DND-41 (cell line): ENCODE data around the gene PLCL1.
A peak's percentile ranks its signal among the peaks of the same experiment; 100 is the strongest.

Experiments used
- ATAC-seq: fragments of 200-7000 bp; cut with Tn5 transposase; 3 replicates; pipeline ENCODE4 v1.9.1; 2021; ENCODE audit warnings: low read depth; ENCODE audit not compliant: insufficient read depth
- DNase-seq: peaks from one replicate; pipeline ENCODE4 v3.0.0-alpha.2; 2020
- H2AFZ ChIP-seq: 2 replicates; pipeline ENCODE4 v1.6.0; 2012; ENCODE audit warnings: low read depth, low read length
- H3K27ac ChIP-seq: 2 replicates; pipeline ENCODE4 v1.5.1; 2012; ENCODE audit warnings: low read length, inconsistent platforms
- H3K27me3 ChIP-seq: fragments of 200-600 bp; sonication (generic); 2 replicates; pipeline ENCODE4 v1.6.0; 2012; ENCODE audit warnings: low read length, mild to moderate bottlenecking, inconsistent platforms; ENCODE audit not compliant: insufficient read depth, poor library complexity
- H3K36me3 ChIP-seq: 2 replicates; pipeline ENCODE4 v1.5.1; 2012; ENCODE audit warnings: low read length, inconsistent platforms; ENCODE audit not compliant: insufficient read depth
- H3K4me1 ChIP-seq: 2 replicates; pipeline ENCODE4 v1.5.1; 2012; ENCODE audit warnings: mild to moderate bottlenecking, low read length; ENCODE audit not compliant: insufficient read depth
- H3K4me2 ChIP-seq: 2 replicates; pipeline ENCODE4 v1.6.0; 2012; ENCODE audit warnings: mild to moderate bottlenecking, moderate library complexity, low read length, inconsistent platforms; ENCODE audit not compliant: insufficient read depth
- H3K4me3 ChIP-seq, 2 experiments: fragments of 200-600 bp in 1 of 2; shearing (Covaris generic) in 1 of 2; 2 replicates each; pipeline ENCODE4 v1.5.1; 2012 to 2016; ENCODE audit warnings: inconsistent platforms in 2 of 2, low read length in 2 of 2, mild to moderate bottlenecking in 2 of 2, low read depth in 1 of 2, moderate library complexity in 1 of 2
- H3K79me2 ChIP-seq: 2 replicates; pipeline ENCODE4 v1.6.0; 2012; ENCODE audit warnings: low read length, inconsistent platforms; ENCODE audit not compliant: insufficient read depth
- H3K9ac ChIP-seq: 2 replicates; pipeline ENCODE4 v1.6.0; 2012; ENCODE audit warnings: low read depth, mild to moderate bottlenecking, inconsistent platforms, low read length, moderate library complexity
- H3K9me3 ChIP-seq: 2 replicates; pipeline ENCODE4 v1.5.1; 2012; ENCODE audit warnings: low read length, moderate library complexity, mild to moderate bottlenecking, inconsistent platforms; ENCODE audit not compliant: insufficient read depth, severe bottlenecking
- H4K20me1 ChIP-seq: 2 replicates; pipeline ENCODE4 v1.6.0; 2012; ENCODE audit warnings: low read length; ENCODE audit not compliant: insufficient read depth
- CTCF ChIP-seq: IDR thresholded peaks from 2 replicates; pipeline ENCODE4 v1.5.1; 2012; ENCODE audit warnings: borderline replicate concordance, low read length, moderate library complexity, mild to moderate bottlenecking; ENCODE audit not compliant: poor library complexity, severe bottlenecking; ENCODE audit errors: extremely low read depth
- EZH2 ChIP-seq: IDR thresholded peaks from 3 replicates; pipeline ENCODE4 v1.6.1; 2012; ENCODE audit warnings: borderline replicate concordance, low read depth, mild to moderate bottlenecking, moderate library complexity, low read length, inconsistent platforms; ENCODE audit not compliant: severe bottlenecking

Gene PLCL1

GRCh38 chr2:197919487-197919886 is 115.1 kb downstream of the PLCL1 start:
- Histone ChIP-seq H2AFZ (no peak overlapping the region), H3K36me3 (no peaks in the 10 kb centered on the region), H3K4me1 (no peaks in the 10 kb centered on the region), H3K27ac (no peak overlapping the region), H3K79me2 (no peaks in the 10 kb centered on the region), H3K4me2 (no peak overlapping the region), H3K9me3 (no peaks in the 10 kb centered on the region), H3K27me3 (no peaks in the 10 kb centered on the region), H4K20me1 (no peaks in the 10 kb centered on the region), H3K4me3 (no peak overlapping the region), H3K9ac (no peak overlapping the region)
- DNase-seq (no peak), ATAC-seq (0 out of 3 replicates have a peak, but pooled peaks have one; percentile 52)
- TF ChIP-seq CTCF (no peak), EZH2 (no peak)

- TF ChIP-seq CTCF, result no peak
- no peak for TF ChIP-seq EZH2
- Histone ChIP-seq H3K4me2 (no peak overlapping the region), H3K4me3 (no peak overlapping the region), H2AFZ (no peak overlapping the region), H3K36me3 (no peaks in the 10 kb centered on the region), H3K9me3 (no peaks in the 10 kb centered on the region), H3K27me3 (no peaks in the 10 kb centered on the region), H3K9ac (no peak overlapping the region), H4K20me1 (no peaks in the 10 kb centered on the region), H3K79me2 (no peaks in the 10 kb centered on the region), H3K4me1 (no peaks in the 10 kb centered on the region), H3K27ac (no peak overlapping the region)
- ATAC-seq, result no peak
- DNase-seq, result no peak
These were observed 115.7 kb downstream of the PLCL1 start for GRCh38 chr2:197920088-197920487.

GRCh38 chr2:197920592-197921201 is 116.3 kb downstream of the PLCL1 start:
- DNase-seq, result no peak
- Histone ChIP-seq H3K79me2 (no peaks in the 10 kb centered on the region), H3K9me3 (no peaks in the 10 kb centered on the region), H3K27me3 (no peaks in the 10 kb centered on the region), H3K9ac (no peak overlapping the region), H4K20me1 (no peaks in the 10 kb centered on the region), H2AFZ (no peak overlapping the region), H3K4me1 (no peaks in the 10 kb centered on the region), H3K27ac (no peak overlapping the region), H3K4me2 (no peak overlapping the region), H3K4me3 (no peak overlapping the region), H3K36me3 (no peaks in the 10 kb centered on the region)
- no peak for ATAC-seq
- no peak for TF ChIP-seq EZH2
- no peak for TF ChIP-seq CTCF
